Mesodermal cell (in vitro differentiated cells): Measurements from ENCODE around the gene SELENBP1.
A peak's percentile ranks its signal among the peaks of the same experiment; 100 is the strongest.

Source experiments
- H3K27ac ChIP-seq: 2 replicates; pipeline ENCODE4 v1.7.0; 2013; ENCODE audit warnings: mild to moderate bottlenecking, low read depth, low read length, moderate library complexity; ENCODE audit not compliant: severe bottlenecking
- H3K36me3 ChIP-seq: 2 replicates; pipeline ENCODE4 v1.7.1; 2013; ENCODE audit warnings: mild to moderate bottlenecking, low read length, moderate library complexity; ENCODE audit not compliant: control insufficient read depth, insufficient read depth
- H3K4me1 ChIP-seq: one replicate; pipeline ENCODE4 v1.7.1; 2013; ENCODE audit warnings: mild to moderate bottlenecking, low read length; ENCODE audit not compliant: insufficient read depth, control insufficient read depth, poor library complexity, severe bottlenecking
- H3K4me3 ChIP-seq: 2 replicates; pipeline ENCODE4 v1.7.0; 2013; ENCODE audit warnings: low read length, control low read depth, mild to moderate bottlenecking; ENCODE audit not compliant: insufficient read depth, poor library complexity, severe bottlenecking; ENCODE audit errors: extremely low read depth
- H3K9me3 ChIP-seq: 2 replicates; pipeline ENCODE4 v1.7.1; 2013; ENCODE audit warnings: mild to moderate bottlenecking, low read length, moderate library complexity; ENCODE audit not compliant: control insufficient read depth
- WGBS, 2 experiments: methylation state at CpG; one replicate each; pipeline ENCODE4 v1.1.5; 2013; ENCODE audit warnings: missing lambda C conversion rate in 2 of 2; ENCODE audit not compliant: insufficient coverage in 2 of 2; 5-methylcytosine and 5-hydroxymethylcytosine counted together

The SELENBP1 gene

DNA sequence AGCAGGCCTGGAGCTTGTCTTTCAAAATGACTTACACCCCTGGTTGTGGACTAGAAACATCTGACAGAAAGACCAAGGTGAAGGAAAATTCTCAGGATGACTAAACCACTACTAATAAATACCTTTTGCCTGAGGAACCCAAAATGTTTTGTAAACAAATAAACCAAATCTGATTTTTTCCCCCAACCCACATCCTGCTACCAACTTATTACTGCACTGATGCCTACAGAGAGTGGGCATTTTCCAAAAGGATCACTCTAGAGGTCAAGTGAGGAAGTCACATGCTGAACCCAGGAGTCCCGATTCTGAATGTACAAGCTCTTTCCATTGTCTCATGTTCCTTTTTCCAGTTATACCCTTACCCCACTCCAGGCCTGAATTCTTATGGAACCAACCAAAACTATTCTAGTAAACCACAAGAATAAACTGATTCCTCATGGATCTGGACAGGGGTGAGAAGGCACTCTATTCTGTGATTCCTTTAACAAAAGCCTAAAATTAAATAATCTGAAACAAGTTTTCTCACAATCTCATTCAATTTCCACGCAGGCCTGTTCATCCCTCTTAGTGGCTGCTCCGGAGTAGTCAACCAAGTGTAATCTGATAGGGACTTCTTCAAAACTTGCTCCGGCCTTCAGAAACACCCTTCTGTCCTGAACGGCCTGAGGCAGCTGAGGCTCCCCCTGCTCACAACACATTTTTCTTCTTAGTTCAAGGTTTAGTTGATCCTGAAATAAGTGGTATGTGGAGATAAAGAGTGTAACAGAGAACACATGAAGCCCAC is 46.7 kb downstream of the SELENBP1 start:
- H3K4me1 ChIP-seq: peaks cover 13% of the 10 kb centered on the region
- peak overlapping the region; percentile 79 for H3K4me3 ChIP-seq
- WGBS, 2 experiments: 68 to 80% methylated on average over 2 to 3 of the region's 5 CpGs
- H3K9me3 ChIP-seq: no peaks in the 10 kb centered on the region
- peaks cover 40% of the 10 kb centered on the region for H3K36me3 ChIP-seq
- no peak overlapping the region for H3K27ac ChIP-seq

DNA sequence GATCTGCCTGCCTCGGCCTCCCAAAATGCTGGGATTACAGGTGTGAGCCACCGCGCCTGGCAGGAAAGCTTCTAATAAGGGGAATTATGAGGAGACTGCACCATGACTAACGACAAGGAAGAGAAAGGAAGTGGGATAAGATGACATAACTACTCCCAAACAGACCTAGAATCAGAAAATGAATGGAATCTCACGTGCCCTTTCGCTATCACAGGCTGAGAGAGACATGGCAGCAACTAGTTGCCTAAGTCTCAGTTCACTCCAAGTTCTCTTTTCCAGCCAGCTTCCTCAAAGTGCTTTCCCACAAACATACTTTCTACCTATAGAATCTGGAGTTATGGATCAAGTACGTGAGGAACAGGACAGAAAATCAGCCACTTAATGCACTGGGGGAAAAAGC is 47.3 kb downstream of the SELENBP1 start:
- peaks cover 46% of the 10 kb centered on the region for H3K36me3 ChIP-seq
- H3K4me1 ChIP-seq: peaks cover 13% of the 10 kb centered on the region
- H3K27ac ChIP-seq: no peak overlapping the region
- no peak overlapping the region for H3K4me3 ChIP-seq
- WGBS, 2 experiments: 79 to 100% methylated on average over 2 to 3 of the region's 7 CpGs
- H3K9me3 ChIP-seq: no peaks in the 10 kb centered on the region

DNA sequence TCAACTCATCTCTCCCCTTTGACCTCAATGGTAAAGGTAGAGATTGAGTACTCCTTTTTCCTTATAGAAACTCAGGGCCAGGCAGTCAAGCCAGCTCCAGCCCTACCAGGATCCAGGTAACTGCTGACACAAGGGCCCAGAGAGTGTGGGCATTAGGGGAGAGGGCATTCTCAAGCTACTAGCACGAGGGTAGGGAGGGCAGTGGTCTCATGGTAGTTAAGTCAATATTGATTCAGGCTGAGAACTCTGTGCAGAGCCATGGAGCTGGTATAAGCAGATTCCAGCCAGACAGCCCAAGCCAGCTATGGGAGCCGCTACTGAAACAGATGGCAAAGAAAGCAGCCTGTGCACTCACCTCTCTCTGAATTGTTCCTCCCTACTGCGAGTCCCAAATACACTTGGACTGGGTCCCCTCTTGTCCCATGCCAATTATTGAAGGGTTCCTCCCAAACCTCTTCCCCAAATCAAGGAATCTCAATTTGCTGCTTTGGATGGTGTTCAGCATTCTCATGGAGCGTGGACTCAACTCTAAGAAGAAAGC is 48.0 kb downstream of the SELENBP1 start:
- Histone ChIP-seq H3K36me3 (peaks cover 52% of the 10 kb centered on the region), H3K9me3 (no peaks in the 10 kb centered on the region), H3K27ac (no peak overlapping the region), H3K4me1 (peaks cover 13% of the 10 kb centered on the region), H3K4me3 (no peak overlapping the region)
- 94 to 97% methylated on average over 2 to 3 of the region's 4 CpGs for whole genome bisulfite sequencing, 2 experiments

DNA sequence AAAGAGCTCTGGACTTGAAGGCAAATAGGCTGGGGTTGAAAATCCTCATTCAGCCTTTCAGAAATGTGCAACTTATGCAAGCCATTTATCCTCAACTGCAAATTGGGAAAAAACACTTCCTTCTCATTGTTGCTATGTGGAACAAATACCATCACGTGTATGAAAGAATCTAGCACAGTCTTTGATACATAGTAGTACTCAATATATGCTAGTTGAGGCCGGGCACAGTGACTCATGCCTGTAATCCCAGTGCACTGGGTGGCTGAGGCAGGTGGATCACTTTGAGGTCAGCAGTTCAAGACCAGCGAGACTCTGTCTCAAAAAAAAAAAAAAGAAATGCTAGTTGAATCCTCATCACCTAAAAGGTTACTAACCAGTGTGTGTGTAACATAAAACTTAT is 53.5 kb downstream of the SELENBP1 start:
- no peak overlapping the region for H3K4me3 ChIP-seq
- H3K9me3 ChIP-seq: no peaks in the 10 kb centered on the region
- H3K36me3 ChIP-seq: peaks cover 72% of the 10 kb centered on the region
- peaks cover 7% of the 10 kb centered on the region for H3K4me1 ChIP-seq
- WGBS, 2 experiments: 80% methylated on average over 1 of the region's 3 CpGs; no CpG with 5 or more reads in 1 of the 2 experiments
- H3K27ac ChIP-seq: no peak overlapping the region

DNA sequence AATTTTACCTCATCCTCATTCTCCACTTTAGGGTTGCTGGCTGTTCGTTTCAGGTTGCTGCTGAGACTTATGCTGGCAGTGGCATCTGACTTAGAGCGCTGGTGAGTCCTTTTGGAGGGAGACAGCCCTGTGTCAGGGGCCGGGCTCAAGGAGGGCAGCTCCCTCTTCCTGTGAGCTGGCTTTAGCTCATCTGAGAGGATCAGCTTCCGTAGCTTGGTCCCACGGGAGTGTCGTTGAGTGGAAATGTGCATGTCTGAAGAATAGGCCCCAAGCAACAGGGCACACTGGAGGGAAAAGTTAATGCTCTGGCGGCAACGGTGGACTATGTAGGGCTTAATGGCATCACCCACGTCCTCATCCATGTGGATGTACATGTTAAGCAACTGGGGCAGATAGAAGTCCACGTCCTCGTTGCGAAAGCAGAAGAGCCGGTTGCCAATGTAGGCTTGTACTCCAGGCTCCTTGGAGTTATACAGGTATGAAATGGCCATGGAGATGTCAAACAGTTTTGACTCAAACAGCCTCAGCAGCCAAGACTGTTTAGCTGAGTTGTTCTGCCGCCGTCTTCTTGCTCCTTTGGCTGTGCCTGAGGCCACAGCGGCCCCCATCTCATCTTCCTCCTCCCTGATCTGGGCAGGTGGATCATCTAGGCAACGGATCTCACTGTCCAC is 56.8 kb downstream of the SELENBP1 start:
- H3K27ac ChIP-seq: no peak overlapping the region
- peaks cover 35% of the 10 kb centered on the region for H3K4me1 ChIP-seq
- no peaks in the 10 kb centered on the region for H3K9me3 ChIP-seq
- 94 to 98% methylated on average over 17 of the region's 17 CpGs for WGBS, 2 experiments
- no peak overlapping the region for H3K4me3 ChIP-seq
- H3K36me3 ChIP-seq: peaks cover 61% of the 10 kb centered on the region
